ENCODE results near the gene SMIM5.

SMIM5 gene

DNA sequence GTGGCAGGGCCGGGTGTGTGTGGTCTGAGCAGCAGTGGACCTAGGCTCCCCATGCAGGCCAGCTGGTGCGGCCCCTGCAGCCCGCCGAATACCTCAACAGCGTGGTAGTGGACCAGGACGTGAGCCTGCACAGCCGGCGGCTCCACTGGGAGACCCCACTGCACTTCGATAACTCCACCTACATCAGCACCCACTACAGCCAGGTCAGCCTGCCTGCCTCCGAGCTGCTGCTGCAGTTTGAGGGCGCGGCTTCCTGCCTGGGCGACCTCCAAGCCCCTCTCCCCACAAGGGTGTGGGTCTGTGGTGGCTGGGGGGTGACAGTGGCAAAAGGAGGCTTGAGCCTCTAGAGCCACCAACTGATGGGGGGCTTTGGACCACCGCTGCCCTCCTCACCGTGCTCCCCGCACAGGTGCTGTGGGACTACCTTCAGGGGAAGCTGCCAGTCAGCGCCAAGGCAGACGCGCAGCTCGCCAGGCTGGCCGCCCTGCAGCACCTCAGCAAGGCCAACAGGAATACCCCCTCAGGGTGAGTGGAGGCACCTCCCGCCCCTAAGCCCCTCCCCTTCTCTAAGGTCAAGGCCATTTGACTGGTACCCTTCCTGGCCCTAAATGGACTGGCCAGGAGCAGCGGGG lies 8.4 kb upstream of the SMIM5 start:
- H4K20me1 ChIP-seq (ENCODE audit: insufficient read depth, low read length): no peaks in the 10 kb centered on the region
- no peaks in the 10 kb centered on the region for H3K9me3 ChIP-seq (replicated peaks; ENCODE audit: insufficient read depth, low read length)
- H3K36me3 ChIP-seq (replicated peaks; ENCODE audit: insufficient read depth, low read length): no peaks in the 10 kb centered on the region
- no peak overlapping the region for H3K4me2 ChIP-seq (ENCODE audit: low read depth, low read length)
- no peak overlapping the region for H3K4me3 ChIP-seq (ENCODE audit: low read length)
- H3K4me1 ChIP-seq (ENCODE audit: low read length): no peaks in the 10 kb centered on the region
- H3K79me2 ChIP-seq (ENCODE audit: low read length): no peaks in the 10 kb centered on the region
- no peak for DNase-seq
- no peaks in the 10 kb centered on the region for H3F3A ChIP-seq (ENCODE audit: insufficient read depth, low read length)
- H3K27ac ChIP-seq (ENCODE audit: low read length): no peak overlapping the region
- TF ChIP-seq, protein P1, sequence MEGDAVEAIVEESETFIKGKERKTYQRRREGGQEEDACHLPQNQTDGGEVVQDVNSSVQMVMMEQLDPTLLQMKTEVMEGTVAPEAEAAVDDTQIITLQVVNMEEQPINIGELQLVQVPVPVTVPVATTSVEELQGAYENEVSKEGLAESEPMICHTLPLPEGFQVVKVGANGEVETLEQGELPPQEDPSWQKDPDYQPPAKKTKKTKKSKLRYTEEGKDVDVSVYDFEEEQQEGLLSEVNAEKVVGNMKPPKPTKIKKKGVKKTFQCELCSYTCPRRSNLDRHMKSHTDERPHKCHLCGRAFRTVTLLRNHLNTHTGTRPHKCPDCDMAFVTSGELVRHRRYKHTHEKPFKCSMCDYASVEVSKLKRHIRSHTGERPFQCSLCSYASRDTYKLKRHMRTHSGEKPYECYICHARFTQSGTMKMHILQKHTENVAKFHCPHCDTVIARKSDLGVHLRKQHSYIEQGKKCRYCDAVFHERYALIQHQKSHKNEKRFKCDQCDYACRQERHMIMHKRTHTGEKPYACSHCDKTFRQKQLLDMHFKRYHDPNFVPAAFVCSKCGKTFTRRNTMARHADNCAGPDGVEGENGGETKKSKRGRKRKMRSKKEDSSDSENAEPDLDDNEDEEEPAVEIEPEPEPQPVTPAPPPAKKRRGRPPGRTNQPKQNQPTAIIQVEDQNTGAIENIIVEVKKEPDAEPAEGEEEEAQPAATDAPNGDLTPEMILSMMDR (IDR thresholded peaks at IDR 0.05; ENCODE audit: low read length): no peak
- TF ChIP-seq EZH2phosphoT487 (IDR thresholded peaks at IDR 0.05; ENCODE audit: low read length): no peak
- H3K27me3 ChIP-seq (replicated peaks; ENCODE audit: insufficient read depth, low read length): peaks cover 27% of the 10 kb centered on the region
- no peaks in the 10 kb centered on the region for H3K9me2 ChIP-seq (replicated peaks; ENCODE audit: insufficient read depth, low read length)
- no peak overlapping the region for H3K9ac ChIP-seq (ENCODE audit: low read length)
- H2AFZ ChIP-seq (ENCODE audit: low read length): no peak overlapping the region

DNA sequence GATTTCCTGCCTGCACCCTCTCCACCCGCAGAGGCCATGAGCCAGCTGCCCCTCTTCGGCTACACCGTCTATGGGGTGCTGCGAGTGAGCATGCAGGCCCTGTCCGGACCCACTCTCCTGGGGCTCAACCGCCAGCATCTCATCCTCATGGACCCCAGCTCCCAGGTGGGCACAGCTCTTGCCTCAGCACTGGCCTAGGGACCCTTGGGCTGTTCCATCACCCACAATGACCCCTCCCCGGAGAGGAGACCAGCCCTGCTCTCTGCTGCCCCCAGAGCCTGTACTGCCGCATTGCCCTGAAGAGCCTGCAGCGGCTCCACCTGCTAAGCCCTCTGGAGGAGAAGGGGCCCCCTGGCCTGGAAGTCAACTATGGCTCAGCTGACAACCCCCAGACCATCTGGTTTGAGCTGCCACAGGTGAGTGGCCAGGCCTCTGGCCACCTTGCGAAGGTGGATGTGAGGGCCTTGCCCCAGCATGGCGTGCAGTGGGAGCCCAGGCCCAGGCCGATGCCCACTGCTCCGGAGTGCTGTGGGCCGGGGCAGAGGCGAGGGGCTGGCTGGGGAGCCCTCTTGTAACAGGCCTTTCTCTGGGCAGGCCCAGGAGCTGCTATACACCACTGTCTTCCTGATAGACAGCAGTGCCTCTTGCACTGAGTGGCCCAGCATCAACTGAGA lies 7.3 kb upstream of the SMIM5 start:
- Histone ChIP-seq H3K27ac (ENCODE audit: low read length) (no peak overlapping the region), H3K4me3 (ENCODE audit: low read length) (no peak overlapping the region), H3K9ac (ENCODE audit: low read length) (no peak overlapping the region), H3F3A (ENCODE audit: insufficient read depth, low read length) (no peaks in the 10 kb centered on the region), H3K4me1 (ENCODE audit: low read length) (no peaks in the 10 kb centered on the region), H3K9me2 (replicated peaks; ENCODE audit: insufficient read depth, low read length) (no peaks in the 10 kb centered on the region), H2AFZ (ENCODE audit: low read length) (no peak overlapping the region), H4K20me1 (ENCODE audit: insufficient read depth, low read length) (no peaks in the 10 kb centered on the region), H3K79me2 (ENCODE audit: low read length) (no peaks in the 10 kb centered on the region), H3K4me2 (ENCODE audit: low read depth, low read length) (no peak overlapping the region), H3K27me3 (replicated peaks; ENCODE audit: insufficient read depth, low read length) (peaks cover 16% of the 10 kb centered on the region), H3K36me3 (replicated peaks; ENCODE audit: insufficient read depth, low read length) (no peaks in the 10 kb centered on the region), H3K9me3 (replicated peaks; ENCODE audit: insufficient read depth, low read length) (no peaks in the 10 kb centered on the region)
- DNase-seq: peak; percentile 33
- TF ChIP-seq, protein P1 (IDR thresholded peaks at IDR 0.05; ENCODE audit: low read length): peak; percentile 56
- TF ChIP-seq EZH2 (optimal IDR thresholded peaks at IDR 0.05; ENCODE audit: low read depth, low read length): no peak
- no peak for TF ChIP-seq EZH2phosphoT487 (IDR thresholded peaks at IDR 0.05; ENCODE audit: low read length)

- Histone ChIP-seq H3F3A (ENCODE audit: insufficient read depth, low read length) (no peaks in the 10 kb centered on the region), H2AFZ (ENCODE audit: low read length) (no peak overlapping the region), H4K20me1 (ENCODE audit: insufficient read depth, low read length) (no peaks in the 10 kb centered on the region), H3K4me1 (ENCODE audit: low read length) (no peaks in the 10 kb centered on the region), H3K27ac (ENCODE audit: low read length) (no peak overlapping the region), H3K4me2 (ENCODE audit: low read depth, low read length) (no peak overlapping the region), H3K9ac (ENCODE audit: low read length) (no peak overlapping the region), H3K4me3 (ENCODE audit: low read length) (no peak overlapping the region), H3K36me3 (replicated peaks; ENCODE audit: insufficient read depth, low read length) (no peaks in the 10 kb centered on the region), H3K9me3 (replicated peaks; ENCODE audit: insufficient read depth, low read length) (no peaks in the 10 kb centered on the region), H3K27me3 (replicated peaks; ENCODE audit: insufficient read depth, low read length) (peaks cover 10% of the 10 kb centered on the region), H3K9me2 (replicated peaks; ENCODE audit: insufficient read depth, low read length) (no peaks in the 10 kb centered on the region), H3K79me2 (ENCODE audit: low read length) (no peaks in the 10 kb centered on the region)
- TF ChIP-seq, protein P1 (IDR thresholded peaks at IDR 0.05; ENCODE audit: low read length): no peak
- TF ChIP-seq EZH2phosphoT487 (IDR thresholded peaks at IDR 0.05; ENCODE audit: low read length) (no peak), EZH2 (optimal IDR thresholded peaks at IDR 0.05; ENCODE audit: low read depth, low read length) (no peak)
- no peak for DNase-seq
These were observed 6.7 kb upstream of the SMIM5 start for GRCh38 chr17:75626496-75627038.

Data from MM.1S (cell line).